Smooth muscle cell of the pulmonary artery (primary cell): ENCODE results near the gene GORAB. TPM values are rescaled to one million over a fixed set of nuclear protein-coding genes. Genes with fewer than 3 reads are reported as not detected.

Source experiments
- total RNA-seq: library from RNA; depleted of rRNA; stranded (reverse); fragments of >200 nt; gene quantifications from 2 replicates; pipeline ENCODE4 v1.2.3, GENCODE V29; 2014

GORAB gene, protein sequence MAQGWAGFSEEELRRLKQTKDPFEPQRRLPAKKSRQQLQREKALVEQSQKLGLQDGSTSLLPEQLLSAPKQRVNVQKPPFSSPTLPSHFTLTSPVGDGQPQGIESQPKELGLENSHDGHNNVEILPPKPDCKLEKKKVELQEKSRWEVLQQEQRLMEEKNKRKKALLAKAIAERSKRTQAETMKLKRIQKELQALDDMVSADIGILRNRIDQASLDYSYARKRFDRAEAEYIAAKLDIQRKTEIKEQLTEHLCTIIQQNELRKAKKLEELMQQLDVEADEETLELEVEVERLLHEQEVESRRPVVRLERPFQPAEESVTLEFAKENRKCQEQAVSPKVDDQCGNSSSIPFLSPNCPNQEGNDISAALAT
- total RNA-seq = 20.8 and 21.7 TPM in 2 replicates

DNA sequence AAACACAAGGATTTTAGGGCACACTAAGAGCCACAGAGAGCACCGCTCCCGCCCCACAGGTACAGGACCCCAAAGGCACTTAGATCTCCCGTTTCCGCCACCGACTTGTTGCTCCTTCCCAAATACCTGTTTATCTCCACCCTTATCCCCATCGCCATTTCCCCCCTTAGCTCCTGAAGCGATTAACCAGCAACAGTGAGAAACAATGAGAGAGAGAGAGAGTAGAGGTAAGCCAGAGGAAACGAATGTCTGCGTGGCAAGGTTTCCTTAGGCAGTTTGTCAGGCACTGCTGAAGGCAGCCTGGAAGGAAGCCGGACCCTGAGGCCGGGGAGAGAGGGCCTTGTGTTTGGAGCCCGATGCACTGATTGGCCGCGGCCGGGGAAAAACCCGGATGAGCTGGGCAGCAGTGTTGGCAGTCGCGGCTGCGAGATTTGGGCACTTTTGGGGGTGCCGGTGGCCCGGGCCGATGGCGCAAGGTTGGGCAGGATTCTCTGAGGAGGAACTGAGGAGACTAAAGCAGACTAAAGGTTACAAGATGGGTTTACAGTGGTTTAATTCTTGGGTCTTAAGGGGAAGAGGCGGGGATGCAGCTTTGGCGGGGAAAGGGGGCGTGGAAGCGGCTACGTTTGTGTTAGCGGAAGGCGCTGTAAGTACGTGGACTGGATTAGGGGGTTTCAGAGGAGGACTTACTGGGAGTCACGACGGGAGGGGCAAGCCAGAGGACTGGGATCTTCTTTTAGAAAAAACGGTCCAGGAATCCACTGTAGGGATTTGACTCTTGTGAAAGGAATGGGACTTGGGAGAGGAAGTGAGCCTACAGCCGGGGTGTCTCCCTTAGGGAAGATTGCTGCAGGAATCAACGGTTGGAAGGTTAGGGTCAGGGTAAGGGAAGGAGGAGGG is at the start of gene GORAB:
GORAB (plus strand) TSS at position 409 of the 900 bp plus-strand sequence; CDS start at position 467, 58 bp downstream.

Other genes starting within 250 kb of the GORAB start
- 117 and 269 TPM in 2 replicates for gene PRRX1, start 132.0 kb downstream of the GORAB start, total RNA-seq